ENCODE measurements around the gene HES4.

Gene HES4

GRCh38 chr1:999725-1000356, at the start of gene HES4:
Gene HES4 (minus strand): TSS chr1:1000097. CDS start chr1:999973, 124 bp downstream.
- DNase-seq (ENCODE audit: low read depth) = no peak

- DNase-seq (ENCODE audit: low read depth) = no peak
Observed at GRCh38 chr1:1048765-1049164, 48.9 kb upstream of the HES4 start.

GRCh38 chr1:1047963-1048362, 48.1 kb upstream of the HES4 start:
- no peak for DNase-seq (ENCODE audit: low read depth)

GRCh38 chr1:1047407-1047806, 47.5 kb upstream of the HES4 start:
- DNase-seq (ENCODE audit: low read depth) = no peak

GRCh38 chr1:1046767-1047166, 46.9 kb upstream of the HES4 start:
- DNase-seq (ENCODE audit: low read depth) = no peak

- no peak for DNase-seq (ENCODE audit: low read depth)
Observed at GRCh38 chr1:1046243-1046642, 46.3 kb upstream of the HES4 start.

- DNase-seq (ENCODE audit: low read depth) = no peak
Observed at GRCh38 chr1:1045129-1045528, 45.2 kb upstream of the HES4 start.

- no peak for DNase-seq (ENCODE audit: low read depth)
Observed at GRCh38 chr1:1044455-1045078, 44.7 kb upstream of the HES4 start.

- DNase-seq (ENCODE audit: low read depth) = no peak
Observed at GRCh38 chr1:1043921-1044320, 44.0 kb upstream of the HES4 start.

- no peak for DNase-seq (ENCODE audit: low read depth)
Observed at GRCh38 chr1:1043411-1043810, 43.5 kb upstream of the HES4 start.

GRCh38 chr1:1042835-1043234, 42.9 kb upstream of the HES4 start:
- DNase-seq (ENCODE audit: low read depth) = no peak

- DNase-seq (ENCODE audit: low read depth) = no peak
Observed at GRCh38 chr1:1041873-1042272, 42.0 kb upstream of the HES4 start.

GRCh38 chr1:1041092-1041523, 41.2 kb upstream of the HES4 start:
- DNase-seq (ENCODE audit: low read depth) = no peak

GRCh38 chr1:1040004-1040991, 40.4 kb upstream of the HES4 start:
- DNase-seq (ENCODE audit: low read depth) = peak; percentile 35

- DNase-seq (ENCODE audit: low read depth) = no peak
Observed at GRCh38 chr1:1039145-1039910, 39.4 kb upstream of the HES4 start.

GRCh38 chr1:1038694-1039093, 38.8 kb upstream of the HES4 start:
- DNase-seq (ENCODE audit: low read depth) = no peak

GRCh38 chr1:1037366-1038327, 37.8 kb upstream of the HES4 start:
- DNase-seq (ENCODE audit: low read depth) = no peak

- no peak for DNase-seq (ENCODE audit: low read depth)
Observed at GRCh38 chr1:1035291-1035943, 35.5 kb upstream of the HES4 start.

- DNase-seq (ENCODE audit: low read depth) = no peak
Observed at GRCh38 chr1:1034439-1034781, 34.5 kb upstream of the HES4 start.

- no peak for DNase-seq (ENCODE audit: low read depth)
Observed at GRCh38 chr1:1033731-1034438, 34.0 kb upstream of the HES4 start.
